Measurements from ENCODE around the gene MAD1L1.

MAD1L1 gene

DNA sequence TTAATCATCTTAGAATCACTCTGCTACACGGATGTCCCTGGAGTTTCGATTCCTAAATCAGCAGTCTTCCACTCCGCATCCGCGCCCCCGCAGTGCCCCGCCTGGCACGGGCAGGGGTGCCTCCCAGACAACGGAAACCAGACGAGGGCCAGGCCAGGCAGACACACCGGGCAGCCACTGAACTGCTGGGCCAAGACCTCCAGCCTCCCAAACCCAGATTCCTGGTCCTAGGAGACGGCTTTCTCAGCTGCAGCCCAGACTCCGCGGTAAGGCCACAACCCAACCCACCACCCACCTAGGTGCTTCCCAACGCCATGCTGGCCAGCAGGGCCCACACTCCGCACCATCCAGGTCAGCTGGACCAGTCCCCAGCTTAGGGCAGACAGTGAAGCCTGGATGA, 33.2 kb downstream of the MAD1L1 start:
- Histone ChIP-seq H3K9me3 (ENCODE audit: control extremely low read depth in 1 of 5, control insufficient read depth in 4 of 5, insufficient read depth in 2 of 5, low read depth in 1 of 5, low read length in 4 of 5) (peaks cover 0 to 12% (median 9%) of the 10 kb centered on the region in 5 experiments), H3K4me3 (ENCODE audit: control insufficient read depth in 1 of 7, extremely low read depth in 1 of 7, insufficient read depth in 4 of 7, low read depth in 2 of 7, low read length in 6 of 7) (no peak overlapping the region), H3K36me3 (ENCODE audit: control insufficient read depth in 4 of 4, insufficient read depth in 4 of 4, low read length in 3 of 4) (peaks cover 8 to 76% (median 44%) of the 10 kb centered on the region in 4 experiments), H3K4me1 (ENCODE audit: control extremely low read depth in 1 of 4, control insufficient read depth in 4 of 4, insufficient read depth in 4 of 4, low read length in 3 of 4) (no peaks in the 10 kb centered on the region), H3K27me3 (replicated peaks in 2 of 5; ENCODE audit: control insufficient read depth in 4 of 5, insufficient read depth in 5 of 5, low read length in 4 of 5) (no peaks in the 10 kb centered on the region), H3K27ac (ENCODE audit: insufficient read depth in 1 of 2, low read depth in 1 of 2, low read length in 2 of 2, poor library complexity in 1 of 2, severe bottlenecking in 2 of 2) (no peak overlapping the region)
- WGBS (ENCODE audit: insufficient coverage), result 96% methylated on average over 7 of the region's 16 CpGs
- POLR2A ChIA-PET, result no interaction called here
- CTCF ChIA-PET, result no interaction called here
- no peak for DNase-seq

DNA sequence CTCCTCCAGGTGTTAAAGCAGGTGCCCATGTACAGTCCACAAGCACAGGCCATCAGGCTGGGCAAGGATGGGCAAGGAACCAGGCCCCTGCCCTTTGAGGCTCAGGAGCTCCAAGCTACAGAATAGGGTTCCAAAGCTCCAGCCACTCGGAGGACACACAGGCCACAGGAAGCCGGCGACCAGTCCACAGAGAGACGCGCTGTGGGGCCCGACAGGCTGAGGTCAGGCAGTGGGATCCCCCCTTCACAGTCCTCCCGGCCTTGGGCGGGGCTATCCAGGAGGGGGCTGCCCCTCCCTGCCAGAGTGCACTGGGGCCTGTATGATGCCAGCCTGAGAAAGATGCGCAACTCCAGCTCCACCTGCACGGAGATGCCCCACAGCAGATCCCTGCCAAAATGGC, 34.0 kb downstream of the MAD1L1 start:
- no peaks in the 10 kb centered on the region for H3K4me1 ChIP-seq (ENCODE audit: control extremely low read depth in 1 of 4, control insufficient read depth in 4 of 4, insufficient read depth in 4 of 4, low read length in 3 of 4)
- DNase-seq, result no peak
- no peak overlapping the region for H3K4me3 ChIP-seq (ENCODE audit: control insufficient read depth in 1 of 7, extremely low read depth in 1 of 7, insufficient read depth in 4 of 7, low read depth in 2 of 7, low read length in 6 of 7)
- H3K27me3 ChIP-seq (replicated peaks in 2 of 5; ENCODE audit: control insufficient read depth in 4 of 5, insufficient read depth in 5 of 5, low read length in 4 of 5), result no peaks in the 10 kb centered on the region
- CTCF ChIA-PET, result no interaction called here
- H3K36me3 ChIP-seq (ENCODE audit: control insufficient read depth in 4 of 4, insufficient read depth in 4 of 4, low read length in 3 of 4), result peaks cover 8 to 74% (median 40%) of the 10 kb centered on the region in 4 experiments
- POLR2A ChIA-PET, result no interaction called here
- 96% methylated on average over 7 of the region's 10 CpGs for WGBS (ENCODE audit: insufficient coverage)
- H3K27ac ChIP-seq (ENCODE audit: insufficient read depth in 1 of 2, low read depth in 1 of 2, low read length in 2 of 2, poor library complexity in 1 of 2, severe bottlenecking in 2 of 2), result no peak overlapping the region
- peaks cover 0 to 12% (median 9%) of the 10 kb centered on the region in 5 experiments for H3K9me3 ChIP-seq (ENCODE audit: control extremely low read depth in 1 of 5, control insufficient read depth in 4 of 5, insufficient read depth in 2 of 5, low read depth in 1 of 5, low read length in 4 of 5)

DNA sequence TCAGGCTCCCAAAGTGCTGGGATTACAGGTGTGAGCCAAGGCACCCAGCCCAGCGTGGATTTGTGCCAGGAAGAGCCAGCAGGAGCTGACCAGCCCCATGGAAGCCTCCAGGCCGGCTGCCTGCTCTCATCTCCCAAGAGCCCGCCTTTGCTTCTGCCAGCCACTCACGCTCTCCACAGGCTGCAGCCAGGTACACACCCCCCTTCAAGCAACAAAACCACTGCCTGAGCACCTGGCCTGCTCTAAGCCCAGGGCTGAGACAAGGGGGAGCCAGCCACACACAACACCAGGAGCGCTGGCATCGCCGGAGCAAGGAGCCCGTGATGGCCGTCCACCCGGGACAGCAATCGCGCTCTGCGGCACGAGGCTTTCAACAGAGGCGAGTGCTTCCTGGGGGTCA, 34.5 kb downstream of the MAD1L1 start:
- DNase-seq, result no peak
- CTCF ChIA-PET, result no interaction called here
- Histone ChIP-seq H3K27me3 (replicated peaks in 2 of 5; ENCODE audit: control insufficient read depth in 4 of 5, insufficient read depth in 5 of 5, low read length in 4 of 5) (no peaks in the 10 kb centered on the region), H3K36me3 (ENCODE audit: control insufficient read depth in 4 of 4, insufficient read depth in 4 of 4, low read length in 3 of 4) (peaks cover 8 to 76% (median 41%) of the 10 kb centered on the region in 4 experiments), H3K4me3 (ENCODE audit: control insufficient read depth in 1 of 7, extremely low read depth in 1 of 7, insufficient read depth in 4 of 7, low read depth in 2 of 7, low read length in 6 of 7) (no peak overlapping the region), H3K4me1 (ENCODE audit: control extremely low read depth in 1 of 4, control insufficient read depth in 4 of 4, insufficient read depth in 4 of 4, low read length in 3 of 4) (no peaks in the 10 kb centered on the region), H3K27ac (ENCODE audit: insufficient read depth in 1 of 2, low read depth in 1 of 2, low read length in 2 of 2, poor library complexity in 1 of 2, severe bottlenecking in 2 of 2) (no peak overlapping the region), H3K9me3 (ENCODE audit: control extremely low read depth in 1 of 5, control insufficient read depth in 4 of 5, insufficient read depth in 2 of 5, low read depth in 1 of 5, low read length in 4 of 5) (peaks cover 0 to 12% (median 9%) of the 10 kb centered on the region in 5 experiments)
- POLR2A ChIA-PET, result no interaction called here
- WGBS (ENCODE audit: insufficient coverage), result over 99% methylated on average over 12 of the region's 15 CpGs

GRCh38 chr7:2197436-2198155, 35.1 kb downstream of the MAD1L1 start:
- ChIA-PET CTCF (no interaction called here), POLR2A (no interaction called here)
- Histone ChIP-seq H3K9me3 (ENCODE audit: control extremely low read depth in 1 of 5, control insufficient read depth in 4 of 5, insufficient read depth in 2 of 5, low read depth in 1 of 5, low read length in 4 of 5) (peaks cover 0 to 12% (median 9%) of the 10 kb centered on the region in 5 experiments), H3K4me3 (ENCODE audit: control insufficient read depth in 1 of 7, extremely low read depth in 1 of 7, insufficient read depth in 4 of 7, low read depth in 2 of 7, low read length in 6 of 7) (no peak overlapping the region), H3K36me3 (ENCODE audit: control insufficient read depth in 4 of 4, insufficient read depth in 4 of 4, low read length in 3 of 4) (peaks cover 8 to 76% (median 42%) of the 10 kb centered on the region in 4 experiments), H3K27me3 (replicated peaks in 2 of 5; ENCODE audit: control insufficient read depth in 4 of 5, insufficient read depth in 5 of 5, low read length in 4 of 5) (no peaks in the 10 kb centered on the region), H3K4me1 (ENCODE audit: control extremely low read depth in 1 of 4, control insufficient read depth in 4 of 4, insufficient read depth in 4 of 4, low read length in 3 of 4) (no peaks in the 10 kb centered on the region), H3K27ac (ENCODE audit: insufficient read depth in 1 of 2, low read depth in 1 of 2, low read length in 2 of 2, poor library complexity in 1 of 2, severe bottlenecking in 2 of 2) (no peak overlapping the region)
- WGBS (ENCODE audit: insufficient coverage), result 95% methylated on average over 12 of the region's 21 CpGs
- DNase-seq, result no peak

- peaks cover 0 to 12% (median 9%) of the 10 kb centered on the region in 5 experiments for H3K9me3 ChIP-seq (ENCODE audit: control extremely low read depth in 1 of 5, control insufficient read depth in 4 of 5, insufficient read depth in 2 of 5, low read depth in 1 of 5, low read length in 4 of 5)
- no peak overlapping the region for H3K27ac ChIP-seq (ENCODE audit: insufficient read depth in 1 of 2, low read depth in 1 of 2, low read length in 2 of 2, poor library complexity in 1 of 2, severe bottlenecking in 2 of 2)
- ChIA-PET CTCF (interaction anchor here (1.2 to 1.5 kb wide), 2 partner anchors 13 to 27 kb away, joined by 3 to 4 read pairs; no protein-coding TSS in a partner anchor), POLR2A (no interaction called here)
- no peak for DNase-seq
- H3K27me3 ChIP-seq (replicated peaks in 2 of 5; ENCODE audit: control insufficient read depth in 4 of 5, insufficient read depth in 5 of 5, low read length in 4 of 5), result no peaks in the 10 kb centered on the region
- 94% methylated on average over 31 of the region's 32 CpGs for WGBS (ENCODE audit: insufficient coverage)
- H3K4me1 ChIP-seq (ENCODE audit: control extremely low read depth in 1 of 4, control insufficient read depth in 4 of 4, insufficient read depth in 4 of 4, low read length in 3 of 4), result no peaks in the 10 kb centered on the region
- H3K4me3 ChIP-seq (ENCODE audit: control insufficient read depth in 1 of 7, extremely low read depth in 1 of 7, insufficient read depth in 4 of 7, low read depth in 2 of 7, low read length in 6 of 7), result no peak overlapping the region
- H3K36me3 ChIP-seq (ENCODE audit: control insufficient read depth in 4 of 4, insufficient read depth in 4 of 4, low read length in 3 of 4), result peaks cover 8 to 73% (median 40%) of the 10 kb centered on the region in 4 experiments
Observed at GRCh38 chr7:2196381-2197378, 36.1 kb downstream of the MAD1L1 start.

DNA sequence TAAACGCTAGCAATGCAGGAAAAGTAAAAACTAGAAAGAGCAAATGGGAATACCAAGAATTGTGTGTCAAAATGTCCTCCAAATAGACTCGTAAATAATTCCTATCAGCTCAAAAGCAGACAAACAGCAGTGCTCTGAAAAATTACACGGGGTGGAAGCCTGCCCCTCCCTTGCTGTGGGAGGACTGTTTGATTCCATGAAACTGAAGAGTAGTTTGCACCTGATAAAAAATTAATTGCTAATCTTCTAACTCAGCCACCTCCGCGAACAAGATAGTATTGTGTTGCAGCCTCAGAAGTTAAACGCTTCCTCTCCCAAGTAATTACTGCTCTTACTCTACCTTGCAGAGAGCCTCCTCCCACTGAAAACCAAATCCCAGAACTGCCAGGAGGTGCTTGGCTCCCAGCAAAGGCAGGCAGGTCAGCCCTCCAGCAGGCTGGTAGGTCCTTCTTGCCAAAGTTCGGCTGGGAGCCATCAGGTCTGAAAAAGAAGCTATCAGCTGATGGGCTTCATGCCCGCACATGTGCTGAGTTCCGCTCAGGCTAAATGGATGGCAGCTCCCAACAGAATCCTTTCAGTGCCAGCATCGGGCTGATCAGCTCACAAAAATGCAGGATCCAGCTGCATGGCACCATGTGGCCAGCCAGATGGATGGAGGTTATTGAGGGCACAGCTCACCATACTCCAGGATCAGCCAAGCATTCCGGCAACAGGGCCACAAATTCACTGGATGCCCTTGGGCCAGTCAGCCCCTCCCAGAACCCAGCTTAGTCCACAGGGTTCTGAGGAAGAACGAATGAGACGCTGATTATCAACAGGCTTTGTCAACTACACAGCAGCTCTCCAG, 37.1 kb downstream of the MAD1L1 start:
- DNase-seq, result no peak
- Histone ChIP-seq H3K27ac (ENCODE audit: insufficient read depth in 1 of 2, low read depth in 1 of 2, low read length in 2 of 2, poor library complexity in 1 of 2, severe bottlenecking in 2 of 2) (no peak overlapping the region), H3K4me3 (ENCODE audit: control insufficient read depth in 1 of 7, extremely low read depth in 1 of 7, insufficient read depth in 4 of 7, low read depth in 2 of 7, low read length in 6 of 7) (no peak overlapping the region), H3K36me3 (ENCODE audit: control insufficient read depth in 4 of 4, insufficient read depth in 4 of 4, low read length in 3 of 4) (peaks cover 8 to 65% (median 36%) of the 10 kb centered on the region in 4 experiments), H3K4me1 (ENCODE audit: control extremely low read depth in 1 of 4, control insufficient read depth in 4 of 4, insufficient read depth in 4 of 4, low read length in 3 of 4) (no peaks in the 10 kb centered on the region), H3K9me3 (ENCODE audit: control extremely low read depth in 1 of 5, control insufficient read depth in 4 of 5, insufficient read depth in 2 of 5, low read depth in 1 of 5, low read length in 4 of 5) (peaks cover 0 to 12% (median 9%) of the 10 kb centered on the region in 5 experiments), H3K27me3 (replicated peaks in 2 of 5; ENCODE audit: control insufficient read depth in 4 of 5, insufficient read depth in 5 of 5, low read length in 4 of 5) (no peaks in the 10 kb centered on the region)
- POLR2A ChIA-PET, result interaction anchor here (0.6 kb wide), 1 partner anchor 78 kb away, joined by 3 read pairs; no protein-coding TSS in a partner anchor
- over 99% methylated on average over 11 of the region's 13 CpGs for WGBS (ENCODE audit: insufficient coverage)
- CTCF ChIA-PET, result interaction anchor here (1.2 to 1.5 kb wide), 2 partner anchors 14 to 26 kb away, joined by 3 to 4 read pairs; no protein-coding TSS in a partner anchor

All from common myeloid progenitor, CD34-positive (primary cell).